ENCODE measurements around the gene KRTAP10-3.
"Not testable (repeated sequence)": the region's sequence is repeated elsewhere in the genome, so short reads cannot be mapped to it uniquely, and the experiment has no call there.

The KRTAP10-3 gene, protein sequence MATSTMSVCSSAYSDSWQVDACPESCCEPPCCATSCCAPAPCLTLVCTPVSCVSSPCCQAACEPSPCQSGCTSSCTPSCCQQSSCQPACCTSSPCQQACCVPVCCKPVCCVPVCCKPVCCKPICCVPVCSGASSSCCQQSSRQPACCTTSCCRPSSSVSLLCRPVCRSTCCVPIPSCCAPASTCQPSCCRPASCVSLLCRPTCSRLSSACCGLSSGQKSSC

DNA sequence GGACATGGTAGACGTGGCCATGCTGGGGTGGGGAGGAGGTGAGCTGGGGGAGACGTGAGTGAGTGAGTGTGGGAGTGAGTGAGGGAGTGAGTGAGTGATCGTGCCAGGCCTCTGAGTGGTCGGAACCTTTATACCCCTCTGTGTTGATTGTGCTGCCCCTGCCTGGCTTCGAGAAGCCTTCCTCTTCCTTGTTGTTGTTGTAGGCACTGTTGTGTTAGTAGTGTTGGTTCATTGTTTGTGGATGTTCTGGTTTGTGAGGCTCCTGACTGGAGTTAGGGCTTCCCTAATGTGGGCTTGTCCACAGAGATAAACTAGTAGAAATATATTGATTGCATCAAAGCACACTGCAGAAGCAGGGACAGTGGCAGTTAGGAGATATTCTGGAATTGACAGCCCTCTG lies at the start of gene KRTAP10-3:
TSS of gene KRTAP10-3 (minus strand) at position 101 of the 400 bp plus-strand sequence. CDS start at position 21, 80 bp downstream.
- peaks cover 17% of the 10 kb centered on the region for H3K9me3 ChIP-seq
- no peaks in the 10 kb centered on the region for H3K36me3 ChIP-seq
- H4K20me1 ChIP-seq, result no peaks in the 10 kb centered on the region
- no peaks in the 10 kb centered on the region for H3K27me3 ChIP-seq
- 0 out of 2 replicates have a peak within 1 kb of the TSS, but pooled peaks have one; percentile 6 for H3K27ac ChIP-seq
- no peak within 1 kb of the TSS; the same call in 1 of the 2 replicates for H3K4me2 ChIP-seq
- H3K4me1 ChIP-seq, result peaks cover 42% of the 10 kb centered on the region
- TF ChIP-seq Cebpa-rat (IDR thresholded peaks at IDR 0.05), result no peak
- H3K9ac ChIP-seq, result no peak within 1 kb of the TSS
- no peak within 1 kb of the TSS for H3K4me3 ChIP-seq

DNA sequence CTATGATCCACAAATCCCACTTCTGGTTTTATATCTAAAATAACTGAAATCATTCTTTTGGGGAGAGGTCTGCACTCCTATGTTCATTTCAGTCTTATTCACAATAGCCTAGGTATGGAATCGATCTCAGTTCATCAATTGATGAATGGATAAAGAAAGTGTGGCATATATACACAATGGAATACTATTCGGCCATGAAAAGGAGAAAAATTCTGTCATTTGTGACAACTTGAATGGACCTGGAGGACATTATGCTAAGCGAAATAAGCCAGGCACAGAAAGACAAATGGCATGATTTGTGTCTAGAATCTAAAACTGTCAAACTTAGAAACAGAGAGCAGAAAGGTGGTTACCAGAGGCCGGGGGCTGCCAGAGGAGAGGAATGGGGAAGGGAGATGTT lies 47.9 kb upstream of the KRTAP10-3 start:
- Histone ChIP-seq H3K36me3 (no peaks in the 10 kb centered on the region), H3K4me3 (no peak overlapping the region), H4K20me1 (no peaks in the 10 kb centered on the region), H3K27me3 (no peaks in the 10 kb centered on the region), H3K27ac (no peak overlapping the region), H3K9ac (no peak overlapping the region), H3K9me3 (peaks cover 38% of the 10 kb centered on the region), H3K4me1 (no peaks in the 10 kb centered on the region), H3K4me2 (no peak overlapping the region)
- no peak for TF ChIP-seq Cebpa-rat (IDR thresholded peaks at IDR 0.05)

- H3K4me1 ChIP-seq, result no peaks in the 10 kb centered on the region
- no peak for TF ChIP-seq Cebpa-rat (IDR thresholded peaks at IDR 0.05)
- H4K20me1 ChIP-seq, result no peaks in the 10 kb centered on the region
- no peak overlapping the region for H3K27ac ChIP-seq
- no peak overlapping the region for H3K4me3 ChIP-seq
- H3K9me3 ChIP-seq, result peaks cover 12% of the 10 kb centered on the region
- H3K27me3 ChIP-seq, result no peaks in the 10 kb centered on the region
- H3K4me2 ChIP-seq, result no peak overlapping the region
- H3K9ac ChIP-seq, result no peak overlapping the region
- H3K36me3 ChIP-seq, result no peaks in the 10 kb centered on the region
These were observed 45.3 kb upstream of the KRTAP10-3 start for GRCh38 chr21:44603911-44604310.

DNA sequence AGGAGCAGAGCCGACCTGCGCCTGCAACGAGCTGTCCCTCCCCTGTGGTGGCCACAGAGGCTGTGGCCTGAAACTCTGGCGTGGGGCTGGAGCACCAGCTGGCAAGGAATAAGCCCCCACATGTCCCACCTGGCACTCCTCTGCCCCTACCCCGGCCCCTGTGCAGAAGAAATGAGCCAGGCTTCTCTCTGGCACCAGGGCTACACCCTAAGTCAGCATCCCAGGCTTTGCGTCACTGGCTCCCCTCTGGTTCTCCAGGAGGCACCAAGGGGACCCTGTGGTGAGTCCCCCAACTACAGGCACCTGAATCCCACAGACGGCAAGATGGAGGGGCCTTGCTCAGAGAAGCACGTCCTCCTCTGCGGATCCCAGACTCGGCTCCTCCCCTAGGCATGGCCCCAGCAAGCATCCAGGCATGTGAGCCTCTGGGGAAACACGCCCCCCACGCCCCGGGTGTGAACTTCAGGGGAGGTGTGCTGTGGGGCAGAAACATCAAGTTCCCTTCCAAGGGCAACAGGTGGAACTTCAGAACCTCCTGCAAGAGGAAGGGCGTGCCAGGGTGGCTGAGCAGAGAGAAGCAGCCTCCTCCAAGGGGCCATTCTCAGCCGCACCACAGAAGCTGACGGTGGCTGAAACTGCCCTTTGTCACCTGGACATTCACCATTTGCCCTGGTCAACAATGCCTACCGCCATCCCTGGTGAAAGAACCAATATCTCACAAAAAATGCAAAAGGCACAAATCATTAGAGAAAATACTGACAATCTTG lies 44.7 kb upstream of the KRTAP10-3 start:
- Histone ChIP-seq H4K20me1 (no peaks in the 10 kb centered on the region), H3K4me3 (no peak overlapping the region), H3K4me1 (no peaks in the 10 kb centered on the region), H3K4me2 (no peak overlapping the region), H3K27ac (no peak overlapping the region), H3K9ac (no peak overlapping the region), H3K36me3 (no peaks in the 10 kb centered on the region), H3K9me3 (peaks cover 11% of the 10 kb centered on the region), H3K27me3 (no peaks in the 10 kb centered on the region)
- no peak for TF ChIP-seq Cebpa-rat (IDR thresholded peaks at IDR 0.05)

GRCh38 chr21:44602463-44602850 lies 43.9 kb upstream of the KRTAP10-3 start:
- H4K20me1 ChIP-seq, result no peaks in the 10 kb centered on the region
- H3K4me3 ChIP-seq, result no peak overlapping the region
- no peak for TF ChIP-seq Cebpa-rat (IDR thresholded peaks at IDR 0.05)
- no peaks in the 10 kb centered on the region for H3K4me1 ChIP-seq
- H3K4me2 ChIP-seq, result no peak overlapping the region
- H3K9ac ChIP-seq, result no peak overlapping the region
- no peaks in the 10 kb centered on the region for H3K36me3 ChIP-seq
- H3K27ac ChIP-seq, result no peak overlapping the region
- peaks cover 11% of the 10 kb centered on the region for H3K9me3 ChIP-seq
- H3K27me3 ChIP-seq, result no peaks in the 10 kb centered on the region

DNA sequence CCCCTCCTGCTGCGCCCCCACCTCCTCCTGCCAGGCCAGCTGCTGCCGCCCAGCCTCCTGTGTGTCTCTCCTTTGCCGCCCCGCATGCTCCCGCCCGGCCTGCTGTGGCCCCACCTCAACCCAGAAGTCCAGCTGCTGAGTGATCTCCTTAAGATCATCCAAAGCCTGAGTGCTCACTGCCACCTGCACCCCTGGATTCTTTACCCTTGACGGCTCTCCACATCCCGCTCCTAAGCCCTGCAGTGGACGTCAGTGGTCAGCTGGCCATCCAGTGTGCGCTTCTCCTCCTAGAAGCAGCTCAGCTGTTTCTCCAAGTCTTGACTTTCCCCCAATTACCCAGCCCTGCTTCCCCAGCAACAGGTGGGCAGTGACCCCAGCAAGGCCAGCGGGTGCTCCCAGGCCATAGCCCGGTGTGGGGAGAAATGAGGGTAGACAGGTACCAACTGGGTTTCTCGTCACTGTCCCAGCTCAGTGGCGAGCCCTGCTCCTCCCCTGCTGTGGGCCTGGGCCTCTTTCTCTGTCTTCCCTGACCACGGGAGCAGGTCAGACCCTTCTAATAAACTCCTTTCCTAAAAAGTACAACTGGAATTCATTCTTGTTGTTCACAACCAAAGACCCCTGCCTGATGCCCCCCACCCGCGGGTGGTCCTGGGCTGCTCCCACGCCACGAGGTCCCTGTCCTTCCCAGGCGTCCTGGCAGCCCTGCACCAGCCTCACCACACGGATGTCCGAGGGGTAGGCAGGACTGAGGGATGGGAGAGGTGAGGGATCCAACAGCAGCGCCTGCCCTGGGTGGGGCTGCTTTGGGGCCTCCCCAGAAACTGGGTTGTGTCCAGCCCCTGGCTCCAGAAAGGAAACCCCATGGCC lies 43.2 kb upstream of the KRTAP10-3 start:
- Histone ChIP-seq H3K4me2 (no peak overlapping the region), H3K27me3 (no peaks in the 10 kb centered on the region), H3K27ac (no peak overlapping the region), H3K4me1 (no peaks in the 10 kb centered on the region), H3K9me3 (peaks cover 11% of the 10 kb centered on the region), H3K9ac (no peak overlapping the region), H3K36me3 (no peaks in the 10 kb centered on the region), H4K20me1 (no peaks in the 10 kb centered on the region), H3K4me3 (no peak overlapping the region)
- no peak for TF ChIP-seq Cebpa-rat (IDR thresholded peaks at IDR 0.05)

DNA sequence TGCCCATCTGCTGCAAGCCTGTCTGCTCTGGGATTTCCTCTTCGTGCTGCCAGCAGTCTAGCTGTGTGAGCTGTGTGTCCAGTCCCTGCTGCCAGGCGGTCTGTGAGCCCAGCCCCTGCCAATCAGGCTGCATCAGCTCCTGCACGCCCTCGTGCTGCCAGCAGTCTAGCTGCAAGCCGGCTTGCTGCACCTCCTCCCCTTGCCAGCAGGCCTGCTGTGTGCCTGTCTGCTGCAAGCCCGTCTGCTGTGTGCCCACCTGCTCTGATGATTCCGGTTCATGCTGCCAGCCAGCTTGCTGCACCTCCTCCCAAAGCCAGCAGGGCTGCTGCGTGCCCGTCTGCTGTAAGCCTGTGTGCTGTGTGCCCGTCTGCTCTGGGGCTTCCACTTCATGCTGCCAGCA lies 42.5 kb upstream of the KRTAP10-3 start:
- H3K27me3 ChIP-seq, H3K36me3 ChIP-seq, H3K4me1 ChIP-seq, H3K4me2 ChIP-seq, H4K20me1 ChIP-seq, H3K9ac ChIP-seq, H3K4me3 ChIP-seq, H3K27ac ChIP-seq: not testable (repeated sequence)
- peaks cover 11% of the 10 kb centered on the region for H3K9me3 ChIP-seq

DNA sequence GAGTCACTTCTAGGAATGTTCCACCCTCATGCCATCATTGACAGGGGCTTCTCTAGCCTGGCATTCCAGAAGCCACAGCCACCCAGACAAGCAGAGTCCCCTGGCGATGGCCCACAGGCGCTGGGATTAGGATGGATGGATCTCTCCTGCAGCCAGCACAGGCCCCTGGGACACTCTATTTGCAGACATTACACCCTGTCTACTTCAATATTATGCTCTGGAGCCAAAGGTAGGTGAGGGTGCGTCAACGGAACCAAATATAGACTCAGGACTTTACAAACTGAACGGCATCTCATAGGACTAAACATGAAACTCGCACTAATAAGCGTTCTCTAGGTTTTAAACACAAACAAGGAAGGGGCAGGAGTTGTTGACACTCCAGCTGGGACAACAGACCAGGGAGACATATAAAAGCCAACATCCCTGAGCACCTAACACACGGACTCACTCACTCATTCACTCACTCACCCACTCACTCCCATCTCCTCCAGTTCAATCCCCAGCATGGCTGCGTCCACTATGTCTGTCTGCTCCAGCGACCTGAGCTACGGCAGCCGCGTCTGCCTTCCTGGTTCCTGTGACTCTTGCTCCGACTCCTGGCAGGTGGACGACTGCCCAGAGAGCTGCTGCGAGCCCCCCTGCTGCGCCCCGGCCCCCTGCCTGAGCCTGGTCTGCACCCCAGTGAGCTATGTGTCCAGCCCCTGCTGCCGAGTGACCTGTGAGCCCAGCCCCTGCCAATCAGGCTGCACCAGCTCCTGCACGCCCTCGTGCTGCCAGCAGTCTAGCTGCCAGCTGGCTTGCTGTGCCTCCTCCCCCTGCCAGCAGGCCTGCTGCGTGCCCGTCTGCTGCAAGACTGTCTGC lies 41.8 kb upstream of the KRTAP10-3 start, which contains the start of gene KRTAP10-7:
TSS of gene KRTAP10-7 (plus strand) at position 480 of the 861 bp plus-strand sequence. CDS start at position 505, 25 bp downstream.
- not testable (repeated sequence) for H3K27ac ChIP-seq, H3K36me3 ChIP-seq, H3K9ac ChIP-seq, H4K20me1 ChIP-seq, H3K4me1 ChIP-seq, H3K27me3 ChIP-seq, H3K4me2 ChIP-seq, H3K4me3 ChIP-seq
- H3K9me3 ChIP-seq, result peaks cover 11% of the 10 kb centered on the region
